DMS53 treated with DMSO at 0.1 percent for 48 hours (cell line): ENCODE results near the gene TAF10.

Experiments
- DNase-seq: peaks from one replicate; lab custom pipeline; 2025; ENCODE audit not compliant: unreplicated experiment; lab: John Stamatoyannopoulos, UW

TAF10 gene

DNA sequence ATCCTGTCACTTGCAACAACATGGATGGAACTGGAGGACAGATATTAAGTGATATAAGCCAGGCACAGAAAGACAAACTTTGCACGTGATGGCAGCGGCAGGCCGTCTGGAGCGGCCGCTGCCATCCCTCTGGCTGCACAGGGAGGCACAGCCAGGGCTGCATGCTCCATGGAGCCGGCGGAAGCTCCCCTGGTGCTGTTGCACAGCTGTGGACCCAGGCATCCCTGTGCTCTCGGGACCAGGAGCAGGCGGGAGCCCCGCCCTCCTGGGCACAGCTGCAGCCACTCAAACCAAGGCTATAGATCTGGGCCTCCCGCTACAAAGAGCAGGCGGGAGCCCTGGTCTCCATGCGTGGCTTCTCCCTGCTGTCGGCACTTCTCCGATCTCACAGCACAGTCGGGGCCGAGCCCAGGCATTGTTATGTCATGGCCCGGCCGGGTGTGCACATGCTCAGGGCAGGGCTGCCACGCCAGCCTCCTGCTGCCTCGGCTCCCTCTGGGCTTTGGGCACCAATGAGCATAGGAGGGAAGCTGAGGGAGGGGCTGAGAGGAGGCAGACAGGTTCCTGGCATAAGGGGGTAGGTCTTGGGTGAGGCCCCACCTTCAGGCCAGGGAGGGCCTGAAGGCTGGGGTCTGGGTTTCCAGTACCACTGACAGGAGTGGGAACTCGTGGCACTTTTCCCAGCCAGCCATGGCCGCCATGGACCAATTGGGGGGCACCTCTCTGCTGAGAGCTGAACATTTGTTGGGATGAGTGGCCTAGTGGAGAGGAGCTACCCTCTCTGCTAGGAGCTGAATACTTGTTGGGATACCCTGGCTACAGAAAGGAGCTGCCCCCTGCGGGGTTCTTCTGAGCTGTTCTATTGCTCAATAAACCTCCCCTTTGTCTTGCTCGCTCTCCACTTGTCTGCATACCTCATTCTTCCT lies 25.3 kb downstream of the TAF10 start:
- DNase-seq: peak; percentile 54

DNA sequence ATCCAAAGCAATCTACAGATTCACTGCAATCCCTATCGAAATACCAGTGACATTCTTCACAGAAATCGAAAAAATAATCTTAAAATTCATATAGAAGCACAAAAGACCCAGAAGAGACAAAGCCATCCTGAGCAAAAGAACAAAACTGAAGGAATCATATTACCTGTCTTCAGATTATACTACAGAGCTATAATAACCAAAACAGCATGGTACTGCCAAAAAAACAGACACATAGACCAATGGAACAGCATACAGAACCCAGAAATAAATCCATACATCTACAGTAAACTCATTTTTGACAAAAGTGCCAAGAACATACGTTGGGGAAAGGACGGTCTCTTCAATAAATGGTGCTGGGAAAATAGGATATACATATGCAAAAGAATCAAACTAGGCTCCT lies 27.5 kb downstream of the TAF10 start:
- no peak for DNase-seq

DNA sequence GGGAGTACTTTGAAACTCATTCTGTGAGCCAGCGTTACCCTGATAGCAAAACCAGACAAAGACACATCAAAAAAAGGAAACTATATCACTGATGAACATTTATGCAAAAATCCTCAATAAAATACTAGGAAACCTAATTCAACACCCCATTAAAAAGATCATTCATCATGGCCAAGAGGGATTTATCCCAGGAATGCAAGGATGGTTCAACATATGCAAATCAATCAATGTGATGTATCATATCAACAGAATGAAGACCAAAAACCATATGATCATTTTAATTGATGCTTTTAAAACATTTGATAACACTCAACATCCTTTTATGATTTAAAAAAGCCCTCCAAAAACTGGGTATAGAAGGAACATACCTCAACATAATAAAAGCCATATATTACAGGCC lies 28.4 kb downstream of the TAF10 start:
- DNase-seq: no peak

- DNase-seq: no peak
These were observed 32.3 kb downstream of the TAF10 start for GRCh38 chr11:6579681-6580080.

DNA sequence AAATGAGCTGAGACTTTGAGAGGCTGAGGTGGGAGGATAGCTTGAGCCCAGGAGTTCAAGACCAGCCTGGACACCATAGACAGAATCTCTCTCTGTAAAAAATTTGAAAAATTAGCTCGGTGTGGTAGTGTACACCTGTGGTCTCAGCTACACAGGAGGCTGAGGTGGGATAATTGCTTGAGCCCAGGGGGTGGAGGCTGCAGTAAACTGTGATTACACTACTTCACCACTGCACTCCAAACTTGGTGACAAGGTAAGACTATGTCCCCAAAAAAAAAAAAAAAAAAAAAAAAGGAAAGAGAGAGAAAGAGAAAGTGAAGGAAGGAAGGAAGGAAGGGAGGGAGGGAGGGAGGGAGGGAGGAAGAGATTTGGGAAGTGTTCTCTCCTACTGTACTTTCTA lies 33.9 kb downstream of the TAF10 start:
- DNase-seq: no peak

GRCh38 chr11:6576471-6577373 lies 35.3 kb downstream of the TAF10 start:
- DNase-seq: no peak

DNA sequence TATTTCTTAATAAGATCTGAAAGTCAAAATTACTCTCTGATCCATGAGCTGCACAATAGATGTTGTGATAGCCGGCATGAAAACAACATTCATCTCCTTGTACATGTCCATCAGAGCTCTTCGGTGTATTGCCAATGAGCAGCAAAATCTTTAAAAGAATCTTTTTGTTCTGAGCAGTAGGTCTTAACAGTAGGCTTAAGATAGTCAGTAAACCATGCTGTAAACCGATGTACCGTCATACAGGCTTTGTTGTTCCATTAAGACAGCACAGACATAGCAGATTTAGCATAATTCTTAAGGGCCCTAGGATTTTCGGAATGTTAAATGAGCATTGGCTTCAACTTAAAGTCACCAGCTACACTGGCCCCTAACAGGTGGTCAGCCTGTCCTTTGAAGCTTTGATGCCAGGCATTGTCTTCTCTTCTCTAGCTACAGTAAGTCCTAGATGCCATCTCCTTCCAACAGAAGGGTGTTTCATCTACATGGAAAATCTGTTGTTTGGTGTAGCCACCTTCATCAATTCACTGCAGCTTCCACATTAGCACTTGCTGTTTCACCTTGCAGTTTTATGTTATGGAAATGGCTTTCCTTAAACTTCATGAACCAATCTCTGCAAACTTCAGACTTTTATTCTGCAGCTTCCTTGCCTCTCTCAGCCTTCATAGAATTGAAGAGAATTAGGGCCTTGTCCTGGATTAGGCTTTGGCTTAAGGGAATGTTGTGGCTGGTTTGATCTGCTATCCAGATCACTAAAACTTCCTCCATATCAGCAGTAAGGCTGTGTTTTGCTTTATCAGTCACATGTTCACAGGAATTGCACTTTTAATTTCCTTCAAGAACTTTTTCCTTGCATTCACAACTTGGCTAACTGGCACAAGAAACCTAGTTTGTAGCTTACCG lies 37.0 kb downstream of the TAF10 start:
- no peak for DNase-seq

GRCh38 chr11:6572215-6572614 lies 39.8 kb downstream of the TAF10 start:
- DNase-seq: no peak

DNA sequence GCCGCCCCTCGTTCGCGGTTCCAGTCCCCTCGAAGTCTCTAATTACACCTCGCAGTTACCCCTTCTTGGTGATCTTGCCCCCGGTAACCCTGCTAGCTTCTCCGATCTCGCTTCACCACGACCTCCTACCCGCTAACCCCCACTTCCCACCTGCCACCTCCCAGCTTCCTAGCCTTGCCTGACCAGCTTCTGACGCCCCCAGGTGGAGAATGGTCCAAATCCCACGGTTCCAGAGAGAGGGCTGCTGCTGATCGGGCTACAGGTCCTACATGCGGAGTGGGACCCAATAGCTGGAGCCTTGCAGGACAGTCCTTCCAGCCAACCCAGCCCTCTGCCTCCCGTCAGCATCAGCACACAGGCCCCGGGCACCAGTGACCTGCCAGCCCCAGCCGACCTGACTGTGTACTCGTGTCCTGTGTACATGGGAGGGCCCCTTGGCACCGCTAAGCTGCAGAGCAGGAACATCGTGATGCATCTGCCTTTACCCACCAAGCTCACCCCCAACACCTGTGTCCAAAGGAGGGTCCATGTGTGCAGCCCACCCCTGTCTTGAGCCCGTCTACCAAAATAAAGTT lies 40.5 kb downstream of the TAF10 start:
- DNase-seq: no peak

GRCh38 chr11:6570691-6571427 lies 41.2 kb downstream of the TAF10 start:
- DNase-seq: no peak

DNA sequence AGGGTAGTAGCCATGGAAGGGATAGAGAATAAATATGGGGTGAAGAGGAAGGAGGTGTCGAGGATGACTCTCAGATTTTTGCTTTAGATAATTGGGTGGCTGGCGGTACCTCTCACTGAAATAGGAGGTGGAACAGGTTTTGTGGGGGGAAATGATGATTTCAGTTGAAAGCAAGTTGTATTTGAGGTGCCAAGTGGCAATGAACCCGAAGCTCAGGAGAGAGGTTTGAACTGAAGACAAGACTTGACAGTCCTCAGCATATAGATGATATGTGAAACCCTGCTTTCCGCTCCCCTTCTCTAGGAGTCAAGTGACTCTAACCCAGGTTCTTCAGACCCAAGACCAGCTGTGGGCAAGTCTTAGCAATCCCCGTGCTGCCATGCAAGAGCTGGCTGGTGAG lies 42.3 kb downstream of the TAF10 start:
- no peak for DNase-seq

GRCh38 chr11:6568191-6568918 lies 43.7 kb downstream of the TAF10 start:
- no peak for DNase-seq

GRCh38 chr11:6567371-6567745 lies 44.7 kb downstream of the TAF10 start:
- DNase-seq: no peak

DNA sequence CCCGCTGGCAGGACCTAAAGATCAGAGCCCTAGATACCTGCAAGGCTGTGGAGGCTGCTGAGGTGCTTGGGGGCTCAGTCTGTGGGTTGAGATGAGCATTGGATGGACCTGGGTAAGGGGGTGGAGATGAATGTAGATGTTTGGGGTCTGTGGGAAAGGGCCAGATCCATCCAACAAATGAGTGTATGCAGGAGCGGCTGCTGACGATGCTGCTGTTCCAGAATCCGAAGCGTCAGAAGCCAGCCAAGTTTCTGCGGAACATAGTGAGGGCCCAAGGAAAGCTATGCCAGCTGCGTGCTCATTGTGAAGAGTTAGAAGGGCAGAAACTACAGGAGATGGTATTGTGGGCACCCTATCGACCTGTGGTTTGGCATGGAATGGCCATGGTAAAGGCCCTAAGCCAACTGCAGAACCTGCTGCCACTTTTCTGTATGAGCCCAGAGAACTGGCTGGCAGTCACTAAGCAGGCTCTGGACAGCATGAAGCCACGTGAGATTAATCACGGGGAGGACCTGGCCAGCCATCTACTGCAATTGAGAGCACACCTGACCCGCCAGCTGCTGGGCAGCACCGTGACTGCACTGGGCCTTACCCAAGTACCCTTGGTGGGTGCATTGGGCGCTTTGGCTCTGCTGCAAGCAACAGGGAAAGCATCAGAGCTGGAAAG lies 45.2 kb downstream of the TAF10 start:
- no peak for DNase-seq

GRCh38 chr11:6565988-6566703 lies 45.9 kb downstream of the TAF10 start:
- DNase-seq: no peak

- DNase-seq: no peak
These were observed 46.7 kb downstream of the TAF10 start for GRCh38 chr11:6565325-6565724.

DNA sequence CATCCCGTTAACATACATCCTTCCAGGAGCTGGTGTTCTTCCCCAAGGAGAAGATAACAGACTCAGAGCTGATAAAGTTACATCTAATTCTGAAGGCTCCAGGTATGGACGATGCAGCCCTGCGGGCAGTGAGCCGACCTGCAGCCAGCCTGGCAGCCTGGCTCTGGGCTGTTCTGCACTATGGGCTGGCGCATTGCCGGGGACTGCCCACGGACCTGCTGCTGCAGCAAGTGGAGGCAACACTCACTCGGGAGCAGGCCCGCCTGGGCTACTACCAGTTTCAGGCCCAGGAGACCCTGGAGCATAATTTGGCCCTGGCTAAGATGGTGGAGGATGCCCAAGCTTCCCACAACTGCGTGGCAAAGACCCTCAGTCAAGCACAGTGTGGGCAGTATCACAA lies 48.3 kb downstream of the TAF10 start:
- DNase-seq: no peak

DNA sequence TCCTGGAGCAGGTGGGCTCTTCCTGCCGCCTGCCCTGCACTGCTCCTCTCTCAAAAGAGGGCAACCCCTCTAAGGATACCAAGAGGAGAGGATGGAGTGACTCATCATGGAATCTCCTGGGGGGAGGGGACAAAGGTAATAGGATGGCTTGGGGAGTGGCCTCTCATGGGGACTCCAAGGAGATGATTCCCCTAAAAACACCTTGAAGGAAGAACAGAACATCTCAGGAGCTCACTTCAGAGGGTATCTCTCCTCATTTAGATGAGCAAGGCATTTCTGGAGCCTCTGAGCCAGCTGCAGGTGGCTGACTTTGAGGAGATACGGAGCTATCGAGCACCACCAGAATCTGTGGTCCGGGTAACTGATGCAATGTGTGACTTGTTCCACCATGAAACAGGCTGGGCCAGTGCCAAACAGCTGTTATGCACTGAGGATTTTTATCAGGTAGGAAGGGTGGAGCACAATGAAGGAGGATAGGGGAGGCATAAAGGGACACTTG lies 48.8 kb downstream of the TAF10 start:
- DNase-seq: no peak
